KMS-11 (cell line): ENCODE data around the gene CHDH.

ENCODE experiments used
- H2AFZ ChIP-seq: fragments of 200-600 bp; sonication (generic); 2 replicates; pipeline ENCODE4 v1.6.1; 2016; ENCODE audit warnings: antibody characterized with exemption, mixed run types, low read depth
- H3K27ac ChIP-seq: fragments of 200-600 bp; sonication (generic); 2 replicates; pipeline ENCODE4 v1.6.1; 2016; ENCODE audit warnings: mild to moderate bottlenecking, mixed run types
- H3K27me3 ChIP-seq: fragments of 200-600 bp; sonication (generic); 2 replicates; pipeline ENCODE4 v1.6.1; 2017; ENCODE audit warnings: mild to moderate bottlenecking, low read depth, mixed run types, moderate library complexity; ENCODE audit not compliant: insufficient read depth
- H3K36me3 ChIP-seq: fragments of 200-600 bp; sonication (generic); 2 replicates; pipeline ENCODE4 v1.6.1; 2017; ENCODE audit warnings: mild to moderate bottlenecking, mixed run types; ENCODE audit not compliant: insufficient read depth
- H3K4me1 ChIP-seq: fragments of 200-600 bp; sonication (generic); 2 replicates; pipeline ENCODE4 v1.6.1; 2016; ENCODE audit warnings: mild to moderate bottlenecking, low read depth, mixed run types; ENCODE audit not compliant: poor library complexity, severe bottlenecking
- H3K4me2 ChIP-seq: fragments of 200-600 bp; sonication (generic); 2 replicates; pipeline ENCODE4 v1.7.0; 2016; ENCODE audit warnings: mild to moderate bottlenecking, mixed run types
- H3K4me3 ChIP-seq: fragments of 200-600 bp; sonication (generic); IDR thresholded peaks from 2 replicates; pipeline ENCODE4 v1.6.1; 2017; ENCODE audit warnings: low read depth, low read length, mixed read lengths; ENCODE audit not compliant: insufficient read depth
- H3K79me2 ChIP-seq: fragments of 200-600 bp; sonication (generic); 2 replicates; pipeline ENCODE4 v1.6.1; 2016; ENCODE audit warnings: low read depth, mixed run types; ENCODE audit not compliant: insufficient read depth
- H3K9ac ChIP-seq: fragments of 200-600 bp; sonication (generic); 2 replicates; pipeline ENCODE4 v1.6.1; 2016; ENCODE audit warnings: mild to moderate bottlenecking, mixed run types
- H4K20me1 ChIP-seq: fragments of 200-600 bp; sonication (generic); 2 replicates; pipeline ENCODE4 v1.6.1; 2016; ENCODE audit warnings: mild to moderate bottlenecking, mixed run types; ENCODE audit not compliant: insufficient read depth
- TF ChIP-seq, protein P1 (sequence below): fragments of 200-600 bp; sonication (generic); conservative IDR thresholded peaks from 2 replicates; pipeline ENCODE4 v1.6.1; 2017; ENCODE audit warnings: low read depth, mild to moderate bottlenecking, antibody characterized with exemption, low read length, moderate library complexity, mixed read lengths

Gene CHDH

DNA sequence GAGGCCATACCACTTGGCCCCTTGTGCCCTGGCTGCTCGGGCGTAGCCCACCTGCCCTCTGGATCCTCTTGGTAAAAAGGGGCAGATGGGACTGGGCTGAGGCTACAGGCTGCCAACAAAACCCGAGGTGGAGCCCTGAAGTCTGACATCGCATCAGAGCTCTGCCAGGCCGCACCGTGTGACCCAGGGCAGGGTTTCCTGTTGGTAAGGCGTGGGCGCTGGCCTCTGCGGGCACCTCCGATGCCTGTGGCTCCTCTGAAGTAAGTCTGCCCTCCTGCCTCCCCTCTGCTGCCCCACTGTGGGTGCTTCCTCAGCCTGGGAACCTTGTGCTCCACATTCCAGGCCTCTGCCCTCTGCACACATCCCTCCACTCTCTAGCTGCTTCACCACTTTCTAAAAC is 8.9 kb downstream of the CHDH start:
- no peak overlapping the region for H3K9ac ChIP-seq

DNA sequence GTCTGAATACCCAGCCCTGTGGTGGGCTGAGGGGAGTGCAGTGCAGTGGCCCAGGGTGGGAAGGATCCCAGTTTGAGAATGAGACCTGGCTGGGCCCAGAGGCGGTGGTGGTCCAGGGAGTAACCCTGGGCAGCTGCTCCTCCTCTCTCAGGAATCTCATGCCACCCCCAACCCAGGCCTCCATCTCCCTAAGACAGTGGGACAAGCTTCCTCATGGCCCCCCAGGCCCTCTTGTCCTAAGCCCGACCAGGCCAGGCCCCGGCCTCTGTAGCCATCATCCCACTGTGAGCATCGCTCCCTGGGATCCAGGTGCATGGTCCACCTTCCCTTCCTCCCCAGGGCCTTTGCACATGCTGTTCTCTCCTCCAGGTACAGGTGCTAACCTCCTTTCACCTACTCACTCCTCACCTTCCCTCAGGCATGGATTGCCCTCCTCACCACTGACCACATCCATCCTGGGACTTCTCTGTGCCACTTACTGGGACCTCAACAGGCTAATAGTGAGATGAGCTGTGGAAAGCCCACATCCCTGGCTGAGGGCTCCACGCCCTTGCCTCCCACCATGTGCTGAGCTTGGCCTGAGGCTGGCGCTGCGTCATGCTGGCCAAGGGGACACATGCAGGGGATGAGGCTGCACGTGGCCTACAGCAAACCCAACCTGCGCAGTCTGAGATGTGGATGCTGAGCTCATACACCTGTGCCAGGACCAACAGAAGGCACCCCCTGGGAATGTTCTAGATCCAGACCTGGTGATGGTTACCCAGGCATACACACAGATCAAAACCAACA is 9.9 kb downstream of the CHDH start:
- Histone ChIP-seq H4K20me1 (no peaks in the 10 kb centered on the region), H3K4me2 (no peak overlapping the region), H2AFZ (no peak overlapping the region), H3K79me2 (no peaks in the 10 kb centered on the region), H3K27ac (no peak overlapping the region), H3K4me3 (no peak overlapping the region), H3K9ac (no peak overlapping the region), H3K27me3 (no peaks in the 10 kb centered on the region), H3K36me3 (no peaks in the 10 kb centered on the region), H3K4me1 (no peaks in the 10 kb centered on the region)
- TF ChIP-seq, protein P1, sequence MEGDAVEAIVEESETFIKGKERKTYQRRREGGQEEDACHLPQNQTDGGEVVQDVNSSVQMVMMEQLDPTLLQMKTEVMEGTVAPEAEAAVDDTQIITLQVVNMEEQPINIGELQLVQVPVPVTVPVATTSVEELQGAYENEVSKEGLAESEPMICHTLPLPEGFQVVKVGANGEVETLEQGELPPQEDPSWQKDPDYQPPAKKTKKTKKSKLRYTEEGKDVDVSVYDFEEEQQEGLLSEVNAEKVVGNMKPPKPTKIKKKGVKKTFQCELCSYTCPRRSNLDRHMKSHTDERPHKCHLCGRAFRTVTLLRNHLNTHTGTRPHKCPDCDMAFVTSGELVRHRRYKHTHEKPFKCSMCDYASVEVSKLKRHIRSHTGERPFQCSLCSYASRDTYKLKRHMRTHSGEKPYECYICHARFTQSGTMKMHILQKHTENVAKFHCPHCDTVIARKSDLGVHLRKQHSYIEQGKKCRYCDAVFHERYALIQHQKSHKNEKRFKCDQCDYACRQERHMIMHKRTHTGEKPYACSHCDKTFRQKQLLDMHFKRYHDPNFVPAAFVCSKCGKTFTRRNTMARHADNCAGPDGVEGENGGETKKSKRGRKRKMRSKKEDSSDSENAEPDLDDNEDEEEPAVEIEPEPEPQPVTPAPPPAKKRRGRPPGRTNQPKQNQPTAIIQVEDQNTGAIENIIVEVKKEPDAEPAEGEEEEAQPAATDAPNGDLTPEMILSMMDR = no peak

More for the DNA sequence above, 8.9 kb downstream of the CHDH start:
- Histone ChIP-seq H3K4me1 (no peaks in the 10 kb centered on the region), H3K4me3 (no peak overlapping the region), H4K20me1 (no peaks in the 10 kb centered on the region), H3K4me2 (no peak overlapping the region), H3K27ac (no peak overlapping the region), H3K79me2 (no peaks in the 10 kb centered on the region), H2AFZ (no peak overlapping the region), H3K27me3 (no peaks in the 10 kb centered on the region), H3K36me3 (no peaks in the 10 kb centered on the region)
- TF ChIP-seq, protein P1 = no peak

DNA sequence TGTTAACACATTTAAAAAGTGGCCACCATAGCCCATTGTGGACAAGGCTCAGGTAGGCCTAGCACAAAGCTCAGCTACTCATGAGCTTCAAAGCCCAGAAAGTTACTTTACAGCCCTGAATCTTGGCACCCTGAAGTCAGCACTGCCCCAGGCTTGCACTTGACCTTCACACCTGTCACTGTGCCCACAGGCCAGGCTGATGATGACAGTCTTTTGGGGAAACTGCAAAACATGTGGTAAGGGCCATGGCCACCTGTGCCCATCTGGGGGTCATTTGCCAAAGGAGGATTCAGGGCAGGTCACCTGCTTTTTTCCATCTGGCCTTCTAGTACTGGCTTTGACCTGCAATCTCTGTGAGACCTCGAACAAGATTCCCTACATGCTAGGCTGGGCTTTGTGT is 11.0 kb downstream of the CHDH start:
- Histone ChIP-seq H3K27me3 (no peaks in the 10 kb centered on the region), H3K4me3 (no peak overlapping the region), H3K4me2 (no peak overlapping the region), H3K36me3 (no peaks in the 10 kb centered on the region), H2AFZ (no peak overlapping the region), H3K27ac (no peak overlapping the region), H3K79me2 (no peaks in the 10 kb centered on the region), H4K20me1 (no peaks in the 10 kb centered on the region), H3K4me1 (no peaks in the 10 kb centered on the region), H3K9ac (no peak overlapping the region)
- TF ChIP-seq, protein P1 = no peak

DNA sequence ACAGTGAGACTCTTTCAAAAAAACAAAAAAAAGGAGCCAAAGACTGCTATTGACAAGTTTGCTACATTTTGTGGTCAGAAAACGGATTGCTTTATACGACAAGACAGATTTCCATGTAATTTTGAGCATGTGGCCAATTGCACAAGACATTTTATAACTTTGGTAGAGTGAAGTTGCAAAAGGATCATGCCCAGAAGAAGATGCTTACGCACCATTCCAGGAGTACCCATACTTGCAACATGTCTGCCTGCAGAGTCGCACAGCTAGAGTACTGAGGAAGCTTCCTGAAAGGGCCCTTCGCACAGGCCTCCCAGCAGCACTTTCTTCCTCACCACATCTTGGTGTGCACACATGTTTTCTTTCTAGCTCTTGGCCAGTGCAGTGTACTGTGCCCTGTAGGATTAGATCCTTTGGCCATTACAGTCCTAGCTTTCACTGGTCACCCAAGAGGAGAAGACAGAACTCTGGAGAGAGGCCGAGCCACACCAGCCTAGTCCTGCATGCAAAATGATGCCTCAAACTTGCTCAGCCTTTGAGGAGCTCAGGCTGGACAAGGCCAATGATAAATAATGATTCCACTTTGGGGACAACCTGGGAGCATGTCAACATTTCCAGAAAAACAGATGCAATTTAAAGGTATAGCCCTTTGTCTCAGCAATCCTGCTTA is 11.7 kb downstream of the CHDH start:
- Histone ChIP-seq H3K9ac (no peak overlapping the region), H3K4me2 (no peak overlapping the region), H3K36me3 (no peaks in the 10 kb centered on the region), H4K20me1 (no peaks in the 10 kb centered on the region), H3K4me1 (no peaks in the 10 kb centered on the region), H2AFZ (no peak overlapping the region), H3K27ac (no peak overlapping the region), H3K79me2 (no peaks in the 10 kb centered on the region), H3K4me3 (no peak overlapping the region), H3K27me3 (no peaks in the 10 kb centered on the region)
- TF ChIP-seq, protein P1 = no peak
